Stomach (tissue), 9 donors: ENCODE data around the gene SH2B2. TPM values are rescaled to one million over a fixed set of nuclear protein-coding genes. Genes with fewer than 3 reads are reported as not detected.

Experiments used
- DNase-seq, 2 donors: peaks; one replicate each; pipeline versions ENCODE4 v3.0.0 to v3.0.0-alpha.2; 2013 to 2019
- H3K27ac ChIP-seq, 5 donors: fragments of 200-600 bp in 4 of 5; sonication (generic) in 4 of 5; one replicate each; pipeline ENCODE4 v1.5.1; 2013 to 2019; ENCODE audit warnings: mild to moderate bottlenecking in 1 of 5, moderate library complexity in 1 of 5
- H3K27me3 ChIP-seq, 3 donors: fragments of 200-600 bp; sonication (generic); one replicate each; pipeline ENCODE4 v1.5.1; 2017 to 2019; ENCODE audit warnings: mixed run types in 1 of 3
- H3K36me3 ChIP-seq, 4 donors: fragments of 200-600 bp; sonication (generic); 1 replicate in 3 of 4; 2 replicates in 1 of 4; pipeline ENCODE4 v1.5.1; 2016 to 2019
- H3K4me1 ChIP-seq, 4 donors: fragments of 200-600 bp; sonication (generic); one replicate each; pipeline ENCODE4 v1.5.1; 2016 to 2019
- H3K4me3 ChIP-seq, 4 donors: fragments of 200-600 bp; sonication (generic) in 3 of 4; one replicate each; pipeline ENCODE4 v1.5.1; 2016 to 2019; ENCODE audit warnings: mild to moderate bottlenecking in 1 of 4
- H3K9me3 ChIP-seq, 4 donors: fragments of 200-600 bp; sonication (generic); one replicate each; pipeline ENCODE4 v1.5.1; 2016 to 2019
- CTCF ChIP-seq, 7 experiments: fragments of 450-650 bp in 4 of 7; fragments of 200-600 bp in 3 of 7; sonication (generic) in 3 of 7; IDR thresholded peaks; one replicate each; pipeline ENCODE4 v1.5.1; 2016 to 2019; ENCODE audit warnings: antibody characterized with exemption in 7 of 7, control low read depth in 2 of 7, mild to moderate bottlenecking in 1 of 7
- EP300 ChIP-seq: sonication (generic); formaldehyde crosslinking; IDR thresholded peaks from one replicate; pipeline ENCODE4 v1.6.1; 2017; ENCODE audit warnings: antibody characterized with exemption
- POLR2A ChIP-seq, 4 donors: fragments of 450-650 bp; IDR thresholded peaks; one replicate each; pipeline ENCODE4 v1.6.1; 2016; ENCODE audit warnings: antibody characterized with exemption in 4 of 4, control low read depth in 2 of 4, mild to moderate bottlenecking in 1 of 4, moderate library complexity in 1 of 4
- POLR2AphosphoS5 ChIP-seq, 3 donors: sonication (generic); formaldehyde crosslinking; IDR thresholded peaks; one replicate each; pipeline ENCODE4 v1.6.1; 2016; ENCODE audit warnings: antibody characterized with exemption in 3 of 3
- WGBS, 5 donors: extraction: QIAGEN DNeasy Blood & Tissue Kit in 3 of 5; methylation state at CpG; one replicate each; pipeline versions ENCODE4 v1.1.5 to v1.1.7; 2013 to 2018; 5-methylcytosine and 5-hydroxymethylcytosine counted together
- intact Hi-C: fragments of 100-400 bp; cut with DNase I; formaldehyde crosslinking; loops from one replicate; pipeline ENCODE4 v1.15.1; 2023; ENCODE audit warnings: low total_unique reads
- polyA plus RNA-seq, 3 donors: library from polyadenylated mRNA; stranded (reverse); fragments of 200-250 nt; gene quantifications; one replicate each; pipeline ENCODE4 v1.2.3, GENCODE V29; 2013
- total RNA-seq, 5 donors: library from RNA; depleted of rRNA; stranded (reverse); fragments of >200 nt; gene quantifications; one replicate each; pipeline versions ENCODE4 v1.1.0 to v1.2.3, GENCODE V29; 2014 to 2016
- donor health status: healthy with polysubstance abuse.
- donor health status: Bipolar disorder and iron deficiency.
- donor health status: healthy.

The SH2B2 gene
- total and polyA plus RNA-seq, 8 donors = 0.37 to 11.1 (median 2.7) TPM; not detected in 1

- Histone ChIP-seq H3K27me3 (no peaks in the 10 kb centered on the region), H3K27ac (no peak overlapping the region), H3K9me3 (no peaks in the 10 kb centered on the region), H3K4me3 (no peak overlapping the region), H3K4me1 (peaks cover 0 to 10% (median 6%) of the 10 kb centered on the region in 4 donors), H3K36me3 (no peaks in the 10 kb centered on the region)
- peak; percentile 53 to 89 for DNase-seq
- no peak for TF ChIP-seq POLR2AphosphoS5 (IDR thresholded peaks at IDR 0.05)
- TF ChIP-seq CTCF (IDR thresholded peaks at IDR 0.05) = peak in 5 of 7 experiments; percentile 70 to 86 (median 74)
- intact Hi-C loops = loop anchor here (5.0 to 10.0 kb wide), 2 partner anchors 113 to 185 kb away; partner anchors contain the start of genes ALKBH4 and LRWD1
- 44 to 62% (median 56%) methylated on average over 17 to 23 of the region's 23 CpGs for WGBS, 5 donors
These were observed 6.9 kb upstream of the SH2B2 start for GRCh38 chr7:102279537-102280400.

GRCh38 chr7:102280521-102280920, 6.1 kb upstream of the SH2B2 start:
- Histone ChIP-seq H3K4me3 (no peak overlapping the region), H3K27ac (no peak overlapping the region), H3K9me3 (no peaks in the 10 kb centered on the region), H3K4me1 (peaks cover 0 to 18% (median 10%) of the 10 kb centered on the region in 4 donors), H3K27me3 (no peaks in the 10 kb centered on the region), H3K36me3 (no peaks in the 10 kb centered on the region)
- WGBS, 5 donors = 75 to 93% (median 90%) methylated on average over 2 to 5 of the region's 5 CpGs
- no peak for TF ChIP-seq POLR2A (IDR thresholded peaks at IDR 0.05)
- TF ChIP-seq CTCF (IDR thresholded peaks at IDR 0.05) = no peak
- TF ChIP-seq POLR2AphosphoS5 (IDR thresholded peaks at IDR 0.05) = no peak
- TF ChIP-seq EP300 = no peak
- intact Hi-C loops = loop anchor here (5.0 to 10.0 kb wide), 2 partner anchors 112 to 184 kb away; partner anchors contain the start of genes ALKBH4 and LRWD1
- no peak for DNase-seq

GRCh38 chr7:102281785-102282184, 4.9 kb upstream of the SH2B2 start:
- H3K27ac ChIP-seq = no peak overlapping the region
- no peak for DNase-seq
- WGBS, 5 donors = 87 to 96% (median 92%) methylated on average over 11 to 14 of the region's 14 CpGs
- intact Hi-C loops = loop anchor here (5.0 to 10.0 kb wide), 2 partner anchors 111 to 183 kb away; partner anchors contain the start of genes ALKBH4 and LRWD1
- no peaks in the 10 kb centered on the region for H3K27me3 ChIP-seq
- peaks cover 8 to 26% (median 18%) of the 10 kb centered on the region in 4 donors for H3K4me1 ChIP-seq
- no peak for TF ChIP-seq EP300
- H3K36me3 ChIP-seq = no peaks in the 10 kb centered on the region
- no peak overlapping the region for H3K4me3 ChIP-seq
- H3K9me3 ChIP-seq = no peaks in the 10 kb centered on the region

- DNase-seq = no peak
- Histone ChIP-seq H3K27me3 (peaks cover 0 to 6% (median 0%) of the 10 kb centered on the region in 3 donors), H3K27ac (no peak overlapping the region), H3K9me3 (no peaks in the 10 kb centered on the region), H3K4me3 (no peak overlapping the region), H3K4me1 (peaks cover 9 to 35% (median 25%) of the 10 kb centered on the region in 4 donors), H3K36me3 (no peaks in the 10 kb centered on the region)
- no peak for TF ChIP-seq EP300
- TF ChIP-seq CTCF (IDR thresholded peaks at IDR 0.05) = no peak
- TF ChIP-seq POLR2A (IDR thresholded peaks at IDR 0.05) = no peak
- TF ChIP-seq POLR2AphosphoS5 (IDR thresholded peaks at IDR 0.05) = no peak
- intact Hi-C loops = loop anchor here (5.0 to 10.0 kb wide), 2 partner anchors 110 to 182 kb away; partner anchors contain the start of genes ALKBH4 and LRWD1
- WGBS, 5 donors = 77 to 90% (median 90%) methylated on average over 13 to 32 of the region's 32 CpGs
These were observed 4.0 kb upstream of the SH2B2 start for GRCh38 chr7:102282465-102283362.
